CD4-positive, alpha-beta T cell (primary cell): Measurements from ENCODE around the gene DEDD2. TPM values are rescaled to one million over a fixed set of nuclear protein-coding genes. Genes with fewer than 3 reads are reported as not detected.

Experiments
- ATAC-seq: fragments of 200-7000 bp; cut with Tn5 transposase; one replicate; pipeline ENCODE4 v1.10.0; 2022; ENCODE audit warnings: mild to moderate bottlenecking; ENCODE audit not compliant: poor library complexity
- CTCF ChIA-PET: fragments of 350-600 bp; sonication (Branson Sonifier 250); formaldehyde crosslinking; loops from one replicate; lab custom pipeline; 2021; ENCODE audit warnings: antibody characterized with exemption, inconsistent platforms; lab: Charles Lee
- POLR2A ChIA-PET: fragments of 350-600 bp; sonication (Branson Sonifier 250); formaldehyde crosslinking; loops from one replicate; lab custom pipeline; 2021; ENCODE audit warnings: antibody characterized with exemption, inconsistent platforms; lab: Charles Lee
- DNase-seq, 14 experiments: peaks; one replicate each; pipeline ENCODE4 v3.0.0-alpha.2; 2013 to 2020; ENCODE audit warnings: mixed read lengths in 2 of 14
- H3K27ac ChIP-seq, 2 donors: one replicate each; pipeline versions ENCODE4 v1.5.1 to v1.7.0; 2013; ENCODE audit warnings: low read length in 2 of 2, low read depth in 1 of 2, mild to moderate bottlenecking in 1 of 2
- H3K27me3 ChIP-seq, 2 experiments: 1 replicate in 1 of 2; 2 replicates in 1 of 2; pipeline versions ENCODE4 v1.6.1 to v1.7.0; 2013; ENCODE audit warnings: low read length in 2 of 2, control low read depth in 1 of 2, mild to moderate bottlenecking in 1 of 2, moderate library complexity in 1 of 2; ENCODE audit not compliant: insufficient read depth in 2 of 2, control insufficient read depth in 1 of 2
- H3K36me3 ChIP-seq: one replicate; pipeline ENCODE4 v1.6.1; 2013; ENCODE audit warnings: low read length, control low read depth; ENCODE audit not compliant: insufficient read depth
- H3K4me1 ChIP-seq: one replicate; pipeline ENCODE4 v1.6.1; 2013; ENCODE audit warnings: low read length, control low read depth; ENCODE audit not compliant: insufficient read depth
- H3K4me3 ChIP-seq: one replicate; pipeline ENCODE4 v1.5.1; 2013; ENCODE audit warnings: mild to moderate bottlenecking, low read length, moderate library complexity
- H3K9me3 ChIP-seq, 2 experiments: 1 replicate in 1 of 2; 2 replicates in 1 of 2; pipeline versions ENCODE4 v1.6.1 to v1.7.0; 2013; ENCODE audit warnings: low read length in 2 of 2, mild to moderate bottlenecking in 2 of 2, control low read depth in 1 of 2, moderate library complexity in 1 of 2; ENCODE audit not compliant: control insufficient read depth in 1 of 2, insufficient read depth in 1 of 2
- H3K27ac Mint-ChIP-seq: one replicate; pipeline ENCODE4 v1.8.0; 2020; ENCODE audit warnings: mixed read lengths
- H3K27me3 Mint-ChIP-seq: one replicate; pipeline ENCODE4 v1.8.0; 2021; ENCODE audit warnings: mixed read lengths
- H3K36me3 Mint-ChIP-seq: one replicate; pipeline ENCODE4 v1.8.0; 2021; ENCODE audit warnings: low read depth, mixed read lengths
- H3K4me1 Mint-ChIP-seq: one replicate; pipeline ENCODE4 v1.8.0; 2021; ENCODE audit warnings: low read depth, mixed read lengths
- H3K4me3 Mint-ChIP-seq: one replicate; pipeline ENCODE4 v1.8.0; 2020; ENCODE audit warnings: mild to moderate bottlenecking, mixed read lengths
- H3K9me3 Mint-ChIP-seq: one replicate; pipeline ENCODE4 v1.8.0; 2020; ENCODE audit warnings: mixed read lengths
- intact Hi-C, 2 experiments: fragments of 100-400 bp; cut with DNase I in 1 of 2; cut with micrococcal nuclease in 1 of 2; formaldehyde crosslinking; loops; one replicate each; pipeline versions ENCODE4 v1.15.1 to v1.9.0; 2023 to 2025; cut with DNase I, micrococcal nuclease
- total RNA-seq, 174 experiments: library from RNA in 2 of 174; stranded (reverse) in 2 of 174; gene quantifications; one replicate each; pipeline ENCODE4 v1.2.3 and lab custom pipeline; 2021 to 2026
- TF ChIP-seq, protein P1 (sequence below): fragments of 200-600 bp; IDR thresholded peaks from one replicate; pipeline ENCODE4 v1.8.0; 2022; ENCODE audit warnings: antibody characterized with exemption, mild to moderate bottlenecking

Gene DEDD2
- total RNA-seq, 2 experiments from 2014 or later = 96.5 to 103 TPM

- no peak for DNase-seq
- H3K27ac ChIP-seq = no peak overlapping the region
- H3K36me3 ChIP-seq = no peaks in the 10 kb centered on the region
- H3K27ac Mint-ChIP-seq = no peak overlapping the region
- H3K27me3 ChIP-seq = no peaks in the 10 kb centered on the region
- POLR2A ChIA-PET = no interaction called here
- H3K9me3 ChIP-seq = no peaks in the 10 kb centered on the region
- no peak overlapping the region for H3K4me3 Mint-ChIP-seq
- H3K36me3 Mint-ChIP-seq = no peaks in the 10 kb centered on the region
- no peaks in the 10 kb centered on the region for H3K27me3 Mint-ChIP-seq
- H3K9me3 Mint-ChIP-seq = no peaks in the 10 kb centered on the region
- no peak for ATAC-seq
- H3K4me3 ChIP-seq = no peak overlapping the region
- TF ChIP-seq, protein P1, sequence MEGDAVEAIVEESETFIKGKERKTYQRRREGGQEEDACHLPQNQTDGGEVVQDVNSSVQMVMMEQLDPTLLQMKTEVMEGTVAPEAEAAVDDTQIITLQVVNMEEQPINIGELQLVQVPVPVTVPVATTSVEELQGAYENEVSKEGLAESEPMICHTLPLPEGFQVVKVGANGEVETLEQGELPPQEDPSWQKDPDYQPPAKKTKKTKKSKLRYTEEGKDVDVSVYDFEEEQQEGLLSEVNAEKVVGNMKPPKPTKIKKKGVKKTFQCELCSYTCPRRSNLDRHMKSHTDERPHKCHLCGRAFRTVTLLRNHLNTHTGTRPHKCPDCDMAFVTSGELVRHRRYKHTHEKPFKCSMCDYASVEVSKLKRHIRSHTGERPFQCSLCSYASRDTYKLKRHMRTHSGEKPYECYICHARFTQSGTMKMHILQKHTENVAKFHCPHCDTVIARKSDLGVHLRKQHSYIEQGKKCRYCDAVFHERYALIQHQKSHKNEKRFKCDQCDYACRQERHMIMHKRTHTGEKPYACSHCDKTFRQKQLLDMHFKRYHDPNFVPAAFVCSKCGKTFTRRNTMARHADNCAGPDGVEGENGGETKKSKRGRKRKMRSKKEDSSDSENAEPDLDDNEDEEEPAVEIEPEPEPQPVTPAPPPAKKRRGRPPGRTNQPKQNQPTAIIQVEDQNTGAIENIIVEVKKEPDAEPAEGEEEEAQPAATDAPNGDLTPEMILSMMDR = no peak
- H3K4me1 ChIP-seq = peaks cover 17% of the 10 kb centered on the region
- CTCF ChIA-PET = interaction anchor here (1.3 kb wide), 1 partner anchor 21 kb away, joined by 3 read pairs; no protein-coding TSS in a partner anchor
- H3K4me1 Mint-ChIP-seq = peaks cover 15% of the 10 kb centered on the region
- intact Hi-C loops = no loop called here
These were observed 61.7 kb downstream of the DEDD2 start for GRCh38 chr19:42155796-42156195.

DNA sequence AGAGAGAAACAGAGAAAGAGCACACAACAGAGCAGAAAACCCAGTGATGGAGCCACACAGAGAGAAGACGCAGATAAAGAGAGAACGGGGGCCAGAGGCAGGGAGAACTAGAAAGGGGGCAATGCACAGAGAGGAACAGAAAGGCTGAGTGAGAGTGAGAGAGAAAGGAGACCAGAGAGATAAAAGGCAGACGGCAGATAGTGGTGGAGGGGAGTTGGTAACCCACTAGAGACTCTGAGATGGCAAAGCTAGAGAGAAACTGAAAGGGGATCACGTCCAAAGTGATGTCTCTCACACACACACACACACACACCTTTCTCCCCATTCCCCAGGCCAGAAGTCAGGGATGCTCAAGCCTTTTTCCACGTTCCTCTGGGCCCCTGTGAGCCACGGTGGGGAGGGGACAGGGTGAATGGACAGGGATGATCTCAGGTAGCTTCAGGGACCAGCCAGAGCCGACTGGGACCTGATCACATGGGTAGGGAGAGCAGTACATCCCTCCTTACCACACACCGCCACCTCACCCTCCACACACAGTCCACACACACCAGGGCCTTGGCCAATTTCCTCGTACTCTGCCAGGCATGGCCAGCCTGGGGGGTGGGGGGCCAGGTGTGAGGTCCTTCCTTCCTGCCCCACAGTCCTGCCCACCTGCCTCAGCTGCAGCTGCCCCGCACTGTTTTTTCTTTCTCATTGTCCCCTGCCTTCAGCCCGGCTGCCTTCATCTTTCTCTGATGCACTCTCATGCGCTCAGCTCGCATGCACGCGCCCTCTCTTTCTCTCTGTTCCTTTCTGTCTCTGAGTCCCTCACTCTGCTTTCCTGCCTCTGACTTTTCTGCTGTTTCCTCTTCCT, 62.8 kb downstream of the DEDD2 start:
- ChIA-PET CTCF (interaction anchor here (1.3 kb wide), 1 partner anchor 22 kb away, joined by 3 read pairs; no protein-coding TSS in a partner anchor), POLR2A (no interaction called here)
- Histone ChIP-seq H3K36me3 (no peaks in the 10 kb centered on the region), H3K4me3 (no peak overlapping the region), H3K4me1 (peaks cover 20% of the 10 kb centered on the region), H3K9me3 (no peaks in the 10 kb centered on the region), H3K27me3 (no peaks in the 10 kb centered on the region), H3K27ac (no peak overlapping the region)
- ATAC-seq (no peak), DNase-seq (no peak)
- H3K4me3 Mint-ChIP-seq = no peak overlapping the region
- no peaks in the 10 kb centered on the region for H3K27me3 Mint-ChIP-seq
- peaks cover 15% of the 10 kb centered on the region for H3K4me1 Mint-ChIP-seq
- TF ChIP-seq, protein P1 = no peak
- H3K27ac Mint-ChIP-seq = no peak overlapping the region
- intact Hi-C loops = no loop called here
- H3K36me3 Mint-ChIP-seq = no peaks in the 10 kb centered on the region
- H3K9me3 Mint-ChIP-seq = no peaks in the 10 kb centered on the region

DNA sequence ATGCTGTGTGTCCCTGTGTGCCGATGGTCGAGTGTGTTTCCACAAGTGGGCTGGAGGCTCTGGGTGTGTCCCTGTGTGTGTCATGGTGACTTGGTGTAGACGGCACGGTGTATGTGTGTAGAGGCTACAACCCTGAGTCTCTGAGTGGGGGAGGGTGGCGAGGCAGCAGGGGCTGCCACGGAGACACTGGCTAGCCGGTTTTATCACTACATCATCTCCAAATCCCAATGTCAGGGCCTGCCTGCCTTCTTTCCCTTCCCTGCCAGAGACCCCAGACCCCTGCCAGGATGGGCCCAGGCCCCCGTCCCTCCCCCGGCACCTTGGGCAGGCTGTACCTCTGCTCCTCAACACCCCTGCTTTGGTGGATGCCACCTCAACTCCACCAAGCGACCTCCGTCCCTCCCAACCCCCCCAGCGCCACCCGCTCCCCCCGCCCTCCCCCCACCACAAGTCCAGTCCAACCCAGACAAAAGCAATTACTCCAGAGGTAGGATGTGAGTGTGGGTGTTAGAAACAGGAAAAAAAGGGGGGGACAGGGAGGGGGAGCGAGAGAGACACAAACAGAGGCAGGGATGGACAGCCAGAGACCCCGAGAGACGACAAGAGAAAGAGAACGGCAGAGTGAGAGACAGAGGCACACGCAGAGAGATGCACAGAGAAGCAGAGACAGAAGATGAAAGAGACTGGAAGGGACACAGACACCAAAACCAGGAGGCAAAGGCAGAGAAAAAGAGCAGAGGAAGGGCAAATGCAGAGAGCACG, 63.6 kb downstream of the DEDD2 start:
- CTCF ChIA-PET = no interaction called here
- Mint-ChIP-seq H3K27me3 (no peaks in the 10 kb centered on the region), H3K4me3 (no peak overlapping the region)

More for the DNA sequence above, 63.6 kb downstream of the DEDD2 start:
- peaks cover 28% of the 10 kb centered on the region for H3K4me1 ChIP-seq
- POLR2A ChIA-PET = no interaction called here
- H3K9me3 ChIP-seq = no peaks in the 10 kb centered on the region
- H3K27ac Mint-ChIP-seq = no peak overlapping the region
- no peak overlapping the region for H3K27ac ChIP-seq
- no peaks in the 10 kb centered on the region for H3K27me3 ChIP-seq
- peaks cover 23% of the 10 kb centered on the region for H3K4me1 Mint-ChIP-seq
- H3K9me3 Mint-ChIP-seq = no peaks in the 10 kb centered on the region
- TF ChIP-seq, protein P1 = no peak
- H3K36me3 Mint-ChIP-seq = no peaks in the 10 kb centered on the region
- DNase-seq (no peak), ATAC-seq (no peak)
- no peak overlapping the region for H3K4me3 ChIP-seq
- H3K36me3 ChIP-seq = no peaks in the 10 kb centered on the region
- intact Hi-C loops = no loop called here
